ENCODE data around the gene SNX4. TPM values are rescaled to one million over a fixed set of nuclear protein-coding genes. Genes with fewer than 3 reads are reported as not detected.
"Not testable (repeated sequence)": the region's sequence is repeated elsewhere in the genome, so short reads cannot be mapped to it uniquely, and the experiment has no call there.

Gene SNX4
- polyA plus RNA-seq, 3 donors, result 14.0 to 27.6 (median 18.2) TPM

GRCh38 chr3:125418306-125418705, 101.7 kb downstream of the SNX4 start:
- H3K27ac ChIP-seq (ENCODE audit: low read depth, low read length), result no peak overlapping the region
- 85 to 91% (median 87%) methylated on average over 4 of the region's 4 CpGs for WGBS, 3 donors

GRCh38 chr3:125416235-125416634, 103.8 kb downstream of the SNX4 start:
- no peak overlapping the region for H3K27ac ChIP-seq (ENCODE audit: low read depth, low read length)
- WGBS, 3 donors, result 75 to 89% (median 76%) methylated on average over 3 of the region's 3 CpGs

GRCh38 chr3:125414669-125415068, 105.3 kb downstream of the SNX4 start:
- H3K27ac ChIP-seq (ENCODE audit: low read depth, low read length), result no peak overlapping the region
- 71 to 80% (median 74%) methylated on average over 8 of the region's 8 CpGs for WGBS, 3 donors

- 91 to 93% (median 92%) methylated on average over 6 of the region's 6 CpGs for WGBS, 3 donors
- H3K27ac ChIP-seq (ENCODE audit: low read depth, low read length), result no peak overlapping the region
Measured at GRCh38 chr3:125410922-125411321, 109.1 kb downstream of the SNX4 start.

GRCh38 chr3:125406070-125406469, 113.9 kb downstream of the SNX4 start:
- no peak overlapping the region for H3K27ac ChIP-seq (ENCODE audit: low read depth, low read length)
- WGBS, 3 donors, result 85 to 87% (median 86%) methylated on average over 2 of the region's 2 CpGs

DNA sequence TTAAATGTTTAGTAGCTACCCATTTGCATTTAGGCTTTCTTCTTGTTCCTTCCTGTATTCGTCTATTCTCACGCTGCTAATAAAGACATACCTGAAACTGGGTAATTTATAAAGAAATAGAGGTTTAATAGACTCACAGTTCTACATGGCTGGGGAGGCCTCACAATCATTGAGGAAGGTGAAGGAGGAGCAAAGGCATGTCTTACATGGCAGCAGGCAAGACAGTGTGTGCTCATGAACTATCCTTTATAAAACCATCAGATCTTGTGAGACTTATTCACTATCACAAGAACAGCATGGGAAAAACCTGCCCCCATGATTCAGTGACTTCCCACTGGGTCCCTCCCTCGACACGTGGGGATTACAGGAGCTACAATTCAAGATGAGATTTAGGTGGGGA, 114.5 kb downstream of the SNX4 start:
- H3K27ac ChIP-seq (ENCODE audit: low read depth, low read length), result not testable (repeated sequence)
- WGBS, 3 donors, result 91 to 95% (median 92%) methylated on average over 4 of the region's 4 CpGs

DNA sequence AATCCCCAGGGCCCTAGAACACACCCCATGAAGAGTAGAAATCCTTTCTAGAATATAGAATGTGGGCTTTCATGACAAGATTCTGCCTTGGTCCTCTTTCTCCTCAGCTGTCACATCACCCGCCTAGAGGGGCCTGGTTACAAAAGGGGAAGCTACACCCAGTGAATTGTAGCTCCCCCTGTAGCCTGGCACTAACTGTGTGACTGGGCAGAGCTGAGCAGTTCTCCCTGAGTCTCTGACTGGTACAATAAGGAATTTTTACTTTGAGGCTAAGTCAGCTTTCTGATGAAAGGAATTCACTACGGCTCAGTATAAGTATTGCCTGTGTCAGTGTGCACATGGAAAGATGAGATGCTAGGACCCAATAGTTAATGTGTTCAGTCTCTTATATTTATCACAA, 116.2 kb downstream of the SNX4 start:
- H3K27ac ChIP-seq (ENCODE audit: low read depth, low read length), result no peak overlapping the region
- WGBS, 3 donors, result 68 to 88% (median 87%) methylated on average over 2 of the region's 2 CpGs

DNA sequence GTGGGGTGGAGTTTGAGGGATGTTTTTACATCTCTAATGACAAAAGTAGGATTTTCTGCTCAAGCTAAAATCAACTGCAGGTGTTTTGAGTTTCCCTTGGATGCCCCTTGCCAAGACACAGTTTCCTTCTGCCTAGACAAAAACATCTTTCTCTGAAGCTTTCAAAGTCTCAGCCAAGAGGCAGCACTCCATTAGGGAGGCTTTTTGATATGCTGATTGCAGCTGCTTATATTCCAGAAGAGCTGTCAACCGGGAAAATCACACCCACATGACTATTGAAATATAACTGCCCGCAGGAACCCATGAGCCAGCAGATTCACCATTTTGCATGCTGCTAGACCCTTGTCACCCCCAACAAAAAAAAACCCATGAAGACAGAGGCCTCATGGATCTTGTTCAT, 117.4 kb downstream of the SNX4 start:
- no peak overlapping the region for H3K27ac ChIP-seq (ENCODE audit: low read depth, low read length)
- 73 to 74% (median 73%) methylated on average over 2 of the region's 2 CpGs for WGBS, 3 donors

- no peak overlapping the region for H3K27ac ChIP-seq (ENCODE audit: low read depth, low read length)
- 78 to 91% (median 86%) methylated on average over 1 of the region's 1 CpG for WGBS, 3 donors
Measured at GRCh38 chr3:125401402-125401801, 118.6 kb downstream of the SNX4 start.

DNA sequence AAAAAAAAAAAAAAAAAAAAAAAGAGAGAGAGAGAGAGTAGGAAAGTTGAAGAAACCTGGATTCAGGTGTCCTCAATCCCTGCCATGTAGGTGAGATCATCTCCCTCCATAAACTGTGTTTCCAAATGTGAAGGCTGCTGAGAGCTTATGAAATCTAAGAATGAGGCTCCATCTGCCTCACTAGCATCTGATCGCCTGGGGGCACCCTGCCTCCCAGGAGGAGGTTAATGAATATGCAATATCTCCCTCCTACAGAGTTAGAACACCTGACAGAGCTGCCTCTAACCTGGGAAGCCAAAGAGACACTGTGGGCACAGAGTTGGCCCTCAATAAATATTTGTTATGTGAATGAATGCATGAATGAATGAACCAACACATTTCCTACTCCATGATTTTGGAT, 121.0 kb downstream of the SNX4 start:
- H3K27ac ChIP-seq (ENCODE audit: low read depth, low read length), result no peak overlapping the region
- 25 to 30% (median 27%) methylated on average over 1 of the region's 1 CpG for WGBS, 3 donors

Other genes with a start within 250 kb of the SNX4 start
- gene ZNF148, start 144.9 kb downstream of the SNX4 start, polyA plus RNA-seq, result 1 to 10 TPM; 3.1 to 5.8 (median 5.3) TPM
- gene OSBPL11, start 75.3 kb upstream of the SNX4 start, polyA plus RNA-seq, result 10 to 100 TPM in 1 of 3 donors, 1 to 10 TPM in 2; 4.3 to 12.4 (median 8.5) TPM